GM12874 (cell line): ENCODE measurements around the gene SLC6A6.

ENCODE experiments used
- CTCF ChIP-seq: IDR thresholded peaks from 2 replicates; pipeline ENCODE4 v1.5.1; 2011; ENCODE audit warnings: low read depth, mild to moderate bottlenecking, control low read depth, low read length, moderate library complexity; ENCODE audit not compliant: insufficient read depth

SLC6A6 gene

GRCh38 chr3:14410106-14410502 is 7.7 kb downstream of the SLC6A6 start:
- no peak for TF ChIP-seq CTCF

- no peak for TF ChIP-seq CTCF
These were observed 8.2 kb downstream of the SLC6A6 start for GRCh38 chr3:14410503-14411165.

- no peak for TF ChIP-seq CTCF
These were observed 8.7 kb downstream of the SLC6A6 start for GRCh38 chr3:14411166-14411526.

- TF ChIP-seq CTCF, result no peak
These were observed 9.6 kb downstream of the SLC6A6 start for GRCh38 chr3:14411988-14412387.

GRCh38 chr3:14412831-14413380 is 10.5 kb downstream of the SLC6A6 start:
- TF ChIP-seq CTCF, result no peak

- TF ChIP-seq CTCF, result no peak
These were observed 11.1 kb downstream of the SLC6A6 start for GRCh38 chr3:14413381-14414071.

- TF ChIP-seq CTCF, result no peak
These were observed 12.5 kb downstream of the SLC6A6 start for GRCh38 chr3:14414846-14415464.
